Osteoblast (primary cell): Measurements from ENCODE around the gene SYN1. TPM values are rescaled to one million over a fixed set of nuclear protein-coding genes. Genes with fewer than 3 reads are reported as not detected.

ENCODE experiments used
- DNase-seq: peaks from one replicate; pipeline ENCODE4 v3.0.0; 2011; ENCODE audit warnings: low spot score, mixed read lengths; ENCODE audit not compliant: insufficient read length; ENCODE audit errors: missing footprints
- H2AFZ ChIP-seq: 2 replicates; pipeline ENCODE4 v1.6.0; 2011; ENCODE audit warnings: mild to moderate bottlenecking, low read length
- H3K27ac ChIP-seq: 2 replicates; pipeline ENCODE4 v1.5.1; 2011; ENCODE audit warnings: mild to moderate bottlenecking, low read depth, low read length, moderate library complexity
- H3K27me3 ChIP-seq: 2 replicates; pipeline ENCODE4 v1.6.0; 2012; ENCODE audit warnings: mild to moderate bottlenecking, control low read depth, inconsistent platforms, low read length, moderate library complexity; ENCODE audit not compliant: insufficient read depth
- H3K36me3 ChIP-seq: 2 replicates; pipeline ENCODE4 v1.5.1; 2011; ENCODE audit warnings: mild to moderate bottlenecking, low read length, control low read depth, moderate library complexity; ENCODE audit not compliant: insufficient read depth
- H3K4me1 ChIP-seq: 2 replicates; pipeline ENCODE4 v1.5.1; 2011; ENCODE audit warnings: mild to moderate bottlenecking, low read length, control low read depth, moderate library complexity; ENCODE audit not compliant: insufficient read depth
- H3K4me2 ChIP-seq: 2 replicates; pipeline ENCODE4 v1.6.0; 2011; ENCODE audit warnings: mild to moderate bottlenecking, low read length; ENCODE audit not compliant: insufficient read depth
- H3K4me3 ChIP-seq: fragments of 200-600 bp; sonication (generic); 3 replicates; pipeline ENCODE4 v1.5.1; 2012; ENCODE audit warnings: mild to moderate bottlenecking, low read length, inconsistent platforms; ENCODE audit not compliant: insufficient read depth
- H3K79me2 ChIP-seq: 2 replicates; pipeline ENCODE4 v1.6.0; 2012; ENCODE audit warnings: mild to moderate bottlenecking, low read length, control low read depth, inconsistent platforms; ENCODE audit not compliant: insufficient read depth
- H3K9me3 ChIP-seq: 2 replicates; pipeline ENCODE4 v1.5.1; 2011; ENCODE audit warnings: low read depth, low read length, control low read depth
- H4K20me1 ChIP-seq: 2 replicates; pipeline ENCODE4 v1.6.0; 2012; ENCODE audit warnings: mild to moderate bottlenecking, low read length, control low read depth; ENCODE audit not compliant: insufficient read depth
- CTCF ChIP-seq: IDR thresholded peaks from 2 replicates; pipeline ENCODE4 v1.5.1; 2011; ENCODE audit warnings: mild to moderate bottlenecking, low read depth, low read length, moderate library complexity; ENCODE audit errors: extremely low read depth
- total RNA-seq: library from RNA; depleted of rRNA; stranded (reverse); fragments of >200 nt; gene quantifications from 2 replicates; pipeline ENCODE4 v1.2.3, GENCODE V29; 2012

The SYN1 gene
- total RNA-seq, 1 donor = under 0.01 TPM

- Histone ChIP-seq H2AFZ (no peak overlapping the region), H3K4me1 (peaks cover 27% of the 10 kb centered on the region), H3K27ac (no peak overlapping the region), H3K36me3 (peaks cover under 1% of the 10 kb centered on the region), H3K9me3 (no peaks in the 10 kb centered on the region), H4K20me1 (no peaks in the 10 kb centered on the region), H3K27me3 (no peaks in the 10 kb centered on the region), H3K4me3 (no peak overlapping the region), H3K79me2 (peaks cover 1% of the 10 kb centered on the region), H3K4me2 (no peak overlapping the region)
- no peak for TF ChIP-seq CTCF
- no peak for DNase-seq
Observed at GRCh38 chrX:47577424-47577823, 42.2 kb downstream of the SYN1 start.

GRCh38 chrX:47576021-47576898 is 43.4 kb downstream of the SYN1 start:
- no peak overlapping the region for H3K27ac ChIP-seq

GRCh38 chrX:47574547-47575301 is 44.9 kb downstream of the SYN1 start:
- no peak for TF ChIP-seq CTCF
- peak; percentile 92 for DNase-seq
- Histone ChIP-seq H3K4me3 (no peak overlapping the region), H4K20me1 (no peaks in the 10 kb centered on the region), H3K27ac (no peak overlapping the region), H3K79me2 (no peaks in the 10 kb centered on the region), H3K36me3 (peaks cover 11% of the 10 kb centered on the region), H3K9me3 (no peaks in the 10 kb centered on the region), H3K27me3 (no peaks in the 10 kb centered on the region), H3K4me1 (peaks cover 27% of the 10 kb centered on the region), H2AFZ (no peak overlapping the region), H3K4me2 (no peak overlapping the region)

More at GRCh38 chrX:47576021-47576898, 43.4 kb downstream of the SYN1 start:
- Histone ChIP-seq H3K9me3 (no peaks in the 10 kb centered on the region), H3K36me3 (peaks cover 11% of the 10 kb centered on the region), H3K4me3 (no peak overlapping the region), H3K4me1 (peaks cover 27% of the 10 kb centered on the region), H3K79me2 (no peaks in the 10 kb centered on the region), H3K27me3 (no peaks in the 10 kb centered on the region), H3K4me2 (no peak overlapping the region), H4K20me1 (no peaks in the 10 kb centered on the region), H2AFZ (no peak overlapping the region)
- no peak for TF ChIP-seq CTCF
- no peak for DNase-seq

- Histone ChIP-seq H3K27ac (no peak overlapping the region), H3K79me2 (no peaks in the 10 kb centered on the region), H3K4me2 (peak overlapping the region; percentile 24), H3K36me3 (peaks cover 14% of the 10 kb centered on the region), H3K4me1 (peaks cover 22% of the 10 kb centered on the region), H3K4me3 (no peak overlapping the region), H3K27me3 (no peaks in the 10 kb centered on the region), H4K20me1 (no peaks in the 10 kb centered on the region), H3K9me3 (no peaks in the 10 kb centered on the region), H2AFZ (no peak overlapping the region)
- DNase-seq = no peak
- TF ChIP-seq CTCF = no peak
Observed at GRCh38 chrX:47574076-47574546, 45.5 kb downstream of the SYN1 start.
